NCI-H1436 treated with DMSO at 0.1 percent for 48 hours (cell line): ENCODE data around the gene CALN1.
"Not testable (repeated sequence)": the region's sequence is repeated elsewhere in the genome, so short reads cannot be mapped to it uniquely, and the experiment has no call there.

Experiments
- DNase-seq: peaks from one replicate; lab custom pipeline; 2025; lab: John Stamatoyannopoulos, UW

Gene CALN1

DNA sequence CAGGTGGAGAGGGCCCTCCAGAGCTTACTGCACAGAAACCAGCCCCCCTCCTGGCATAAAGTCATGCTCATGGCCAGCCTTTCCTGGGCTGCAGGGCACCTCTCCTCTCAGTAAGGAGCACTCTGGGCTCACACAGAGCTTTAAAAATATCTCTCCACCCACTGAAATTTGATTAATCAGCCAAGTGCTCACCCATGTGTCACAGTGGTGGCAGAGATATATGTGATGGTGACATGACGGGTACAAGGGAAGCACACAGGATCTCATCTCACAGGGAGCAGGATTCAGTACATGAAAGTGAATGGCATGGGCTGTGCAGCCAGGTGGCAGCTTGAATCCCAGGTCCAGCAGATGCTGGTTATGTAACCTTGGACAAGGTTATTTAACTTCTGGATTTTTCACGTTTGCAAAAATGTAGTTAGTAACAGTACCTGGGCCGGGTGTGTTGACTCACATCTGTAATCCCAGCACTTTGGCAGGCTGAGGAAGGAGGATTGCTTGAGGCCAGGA, 144.8 kb downstream of the CALN1 start:
- no peak for DNase-seq

DNA sequence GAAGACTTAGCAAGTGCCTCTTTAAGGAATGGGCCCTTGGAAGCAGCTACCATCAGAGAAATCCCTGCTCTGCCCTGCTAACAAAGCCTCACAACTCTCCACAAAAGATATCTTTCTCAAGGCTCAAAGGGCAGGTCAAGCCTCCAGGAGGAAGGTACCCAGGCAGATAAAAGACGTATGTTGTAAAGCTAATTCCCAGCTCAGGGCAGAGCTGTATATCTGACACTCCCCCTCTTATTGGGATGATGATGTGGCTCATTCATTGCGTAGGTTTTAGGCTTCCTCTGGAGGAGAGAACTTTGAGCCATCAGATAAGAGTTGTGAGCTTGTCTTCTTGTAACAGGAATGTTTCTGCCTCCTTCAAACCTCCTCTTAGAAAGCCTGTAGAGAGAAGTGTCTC, 145.4 kb downstream of the CALN1 start:
- DNase-seq = no peak

DNA sequence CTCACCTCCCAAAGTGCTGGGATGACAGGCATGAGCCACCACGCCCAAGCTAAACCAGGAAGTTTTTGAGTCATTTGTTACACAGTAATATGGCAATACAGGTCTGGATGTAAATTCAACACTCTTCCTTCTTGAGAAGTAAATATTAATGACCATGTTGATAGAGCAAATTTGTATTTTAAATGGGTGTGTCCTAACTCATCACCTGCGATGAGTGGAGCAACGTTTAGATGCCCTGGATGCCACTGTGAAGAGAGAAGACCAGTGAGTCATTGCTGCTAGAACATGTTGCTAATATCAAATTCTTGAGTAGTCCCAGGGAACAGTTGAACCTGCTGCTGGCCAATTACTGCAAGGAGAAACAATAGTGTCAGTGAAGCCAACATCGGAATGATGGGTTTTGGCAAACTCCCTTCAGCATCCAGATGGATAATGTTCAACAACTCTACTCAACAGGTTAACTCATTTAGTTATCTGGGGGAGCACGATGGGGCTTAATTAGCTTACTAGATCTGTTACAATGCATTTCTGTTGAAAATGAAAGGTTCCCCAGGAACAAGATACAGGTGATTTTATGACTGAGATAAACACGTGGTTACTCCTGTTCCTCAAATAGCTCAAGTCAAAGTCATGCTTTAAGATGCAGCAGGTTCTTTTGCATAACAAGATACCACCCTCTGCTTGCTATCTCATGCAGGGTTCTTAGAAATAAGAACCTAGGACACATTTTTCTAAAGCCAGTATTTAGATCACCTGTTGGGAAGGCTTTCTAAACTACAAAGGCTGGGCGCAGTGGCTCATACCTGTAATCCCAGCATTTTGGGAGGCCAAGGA, 146.8 kb downstream of the CALN1 start:
- no peak for DNase-seq

GRCh38 chr7:72260406-72260805, 151.7 kb downstream of the CALN1 start:
- DNase-seq = no peak

- no peak for DNase-seq
Measured at GRCh38 chr7:72258074-72258473, 154.1 kb downstream of the CALN1 start.

- DNase-seq = no peak
Measured at GRCh38 chr7:72254455-72254854, 157.7 kb downstream of the CALN1 start.

DNA sequence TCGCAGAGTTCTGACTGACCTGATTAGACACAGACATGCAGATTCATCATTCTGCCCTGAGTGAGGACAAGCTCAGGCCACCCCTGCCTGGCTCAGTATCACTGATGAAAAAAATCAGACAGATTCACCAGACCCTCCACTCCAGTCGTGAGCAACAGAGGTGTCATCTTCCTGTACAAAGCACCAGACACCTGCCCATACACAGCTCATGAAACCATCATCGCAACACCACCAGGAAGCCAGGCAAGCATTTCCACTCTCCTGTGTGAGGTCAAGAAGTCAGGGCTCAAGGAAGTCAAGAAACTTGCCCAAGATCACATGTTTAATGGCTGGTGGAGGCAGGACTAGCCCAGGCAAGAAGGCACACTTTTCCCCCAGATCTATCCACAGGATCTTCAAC, 163.0 kb downstream of the CALN1 start:
- no peak for DNase-seq

GRCh38 chr7:72244826-72245398, 167.2 kb downstream of the CALN1 start:
- no peak for DNase-seq

DNA sequence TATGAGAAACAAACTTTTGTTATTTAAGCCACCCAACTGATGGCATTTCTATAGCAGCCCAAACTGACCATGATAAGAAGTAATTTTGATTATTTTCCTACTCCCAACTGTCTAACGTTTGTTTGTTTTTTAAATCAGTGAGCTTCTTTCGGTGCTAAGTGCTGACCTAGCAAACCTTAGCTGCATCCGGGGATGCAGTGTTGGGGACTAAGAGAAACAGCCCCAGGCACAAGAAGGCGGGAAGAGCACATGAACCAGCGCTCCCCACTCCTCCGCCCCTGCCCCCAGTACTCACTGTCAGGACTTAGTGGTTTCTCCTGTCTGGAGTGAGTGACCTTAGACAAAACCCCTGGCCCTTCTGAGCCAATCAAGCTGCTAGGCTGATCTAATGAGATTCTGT, 168.8 kb downstream of the CALN1 start:
- DNase-seq = no peak

DNA sequence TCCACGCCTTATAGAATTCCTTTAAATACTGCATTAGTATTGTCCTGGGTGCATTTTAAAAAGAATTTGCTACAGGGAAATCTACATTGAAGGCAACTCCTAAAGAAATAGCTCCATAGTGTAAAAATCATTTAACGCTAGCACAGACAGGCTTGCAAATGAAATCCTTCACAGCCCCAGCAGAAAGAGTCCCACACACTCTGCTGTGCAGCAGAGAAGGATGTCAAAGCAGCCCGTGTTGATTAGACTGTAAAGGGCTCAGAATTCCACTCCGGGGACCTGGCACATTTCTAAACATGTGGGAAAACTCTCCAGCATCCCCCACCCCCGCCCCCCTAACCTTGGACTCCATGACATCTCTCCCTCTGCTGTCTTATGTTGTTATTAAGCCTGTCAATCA, 176.8 kb downstream of the CALN1 start:
- no peak for DNase-seq

DNA sequence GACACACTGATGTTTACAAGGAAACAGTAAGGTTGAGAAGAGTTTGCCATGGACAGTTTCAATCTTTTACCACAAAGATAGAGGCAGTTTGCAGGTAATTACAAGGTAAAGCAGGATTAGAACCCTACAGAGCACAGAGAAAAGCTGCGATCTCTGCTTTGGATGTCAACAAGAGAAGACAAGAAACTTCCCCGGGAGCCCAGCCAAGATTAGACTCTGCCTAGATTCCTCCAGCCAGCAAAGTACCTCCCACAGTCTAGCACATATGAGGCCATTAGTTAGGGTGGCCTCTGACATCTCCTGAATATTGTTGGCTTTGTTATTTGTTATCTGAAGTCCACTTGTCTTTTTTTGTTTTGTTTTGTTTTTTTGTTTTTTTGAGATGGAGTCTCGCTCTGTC, 178.1 kb downstream of the CALN1 start:
- DNase-seq = no peak

GRCh38 chr7:72230281-72230680, 181.9 kb downstream of the CALN1 start:
- DNase-seq = no peak

DNA sequence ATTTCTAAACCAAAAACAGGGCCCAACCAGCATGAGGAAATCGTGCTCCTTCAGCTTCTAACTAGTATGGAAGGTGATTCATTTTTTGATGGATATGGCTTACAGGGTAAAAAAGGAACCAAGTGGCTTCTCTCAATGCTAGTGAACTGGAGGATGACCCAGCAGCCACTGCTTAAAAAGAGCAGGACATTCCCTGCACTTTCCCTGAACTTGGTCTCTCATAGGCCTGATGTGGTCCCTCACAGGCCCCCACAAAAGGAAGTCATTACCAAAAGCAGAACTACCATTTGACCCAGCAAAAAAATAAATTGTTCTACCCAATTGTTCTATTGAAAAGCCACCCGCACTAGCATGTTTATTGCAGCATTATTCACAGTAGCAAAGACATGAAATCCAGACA, 188.8 kb downstream of the CALN1 start:
- no peak for DNase-seq

DNA sequence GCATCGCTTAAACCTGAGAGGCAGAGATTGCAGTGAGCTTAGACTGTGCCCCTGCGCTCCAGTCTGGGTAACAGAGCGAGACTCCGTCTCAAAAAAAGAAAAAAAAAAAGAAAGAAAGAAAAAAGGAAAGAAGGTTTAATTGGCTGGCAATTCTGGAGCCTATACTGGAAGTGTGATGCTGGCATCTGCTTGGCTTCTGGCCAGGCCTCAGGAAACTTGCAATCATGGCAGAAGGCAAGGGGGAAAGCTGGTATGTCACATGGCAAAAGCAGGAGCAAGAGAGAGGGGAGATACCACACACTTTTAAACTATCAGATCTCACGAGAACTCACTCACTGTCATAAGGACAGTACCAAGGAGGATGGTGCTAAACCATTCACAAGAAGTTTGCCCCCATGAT, 190.0 kb downstream of the CALN1 start:
- DNase-seq = no peak

- no peak for DNase-seq
Measured at GRCh38 chr7:72219500-72219899, 192.6 kb downstream of the CALN1 start.

- no peak for DNase-seq
Measured at GRCh38 chr7:72217151-72217550, 195.0 kb downstream of the CALN1 start.

- no peak for DNase-seq
Measured at GRCh38 chr7:72213769-72214168, 198.4 kb downstream of the CALN1 start.

DNA sequence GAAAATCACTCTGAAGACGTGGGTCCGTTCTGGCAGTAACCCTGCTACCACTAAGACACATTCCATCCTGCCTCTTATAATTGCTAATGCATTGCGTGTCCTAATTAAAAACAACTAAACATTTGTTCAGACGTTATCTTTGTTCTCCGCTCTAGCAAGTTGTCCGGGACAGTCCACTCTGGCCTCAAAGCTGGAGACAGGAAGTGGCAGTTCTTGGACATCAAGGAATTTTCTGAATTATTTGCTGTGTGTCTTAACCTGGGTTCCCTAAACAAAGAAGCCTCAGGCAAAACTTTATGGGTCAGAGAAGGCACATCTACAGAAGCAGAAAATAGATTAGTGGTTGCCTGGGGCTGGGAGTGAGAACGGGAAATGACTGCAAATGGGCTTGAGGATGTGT, 199.1 kb downstream of the CALN1 start:
- no peak for DNase-seq

GRCh38 chr7:72211175-72211574, 201.0 kb downstream of the CALN1 start:
- DNase-seq = no peak

- not testable (repeated sequence) for DNase-seq
Measured at GRCh38 chr7:72209006-72209405, 203.1 kb downstream of the CALN1 start.

GRCh38 chr7:72196176-72196575, 216.0 kb downstream of the CALN1 start:
- no peak for DNase-seq

DNA sequence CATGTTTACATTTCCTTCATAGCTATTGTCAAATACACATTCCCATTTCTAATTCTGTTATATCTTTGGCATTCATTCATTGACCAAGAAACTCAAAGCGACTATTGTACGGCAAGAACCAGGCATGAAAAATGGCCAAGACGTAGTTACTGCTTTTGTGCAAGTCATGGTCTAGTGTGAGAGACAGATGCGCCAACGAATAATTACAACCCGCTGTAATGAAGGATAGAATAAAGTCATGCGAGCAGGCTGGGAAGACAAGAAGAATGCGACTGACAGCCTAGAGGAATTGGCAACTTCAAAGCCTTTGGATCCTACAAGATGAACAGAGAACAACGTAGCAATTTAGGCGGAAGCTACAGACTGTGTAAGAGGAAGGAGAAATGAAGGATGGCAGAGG, 221.2 kb downstream of the CALN1 start:
- DNase-seq = no peak

DNA sequence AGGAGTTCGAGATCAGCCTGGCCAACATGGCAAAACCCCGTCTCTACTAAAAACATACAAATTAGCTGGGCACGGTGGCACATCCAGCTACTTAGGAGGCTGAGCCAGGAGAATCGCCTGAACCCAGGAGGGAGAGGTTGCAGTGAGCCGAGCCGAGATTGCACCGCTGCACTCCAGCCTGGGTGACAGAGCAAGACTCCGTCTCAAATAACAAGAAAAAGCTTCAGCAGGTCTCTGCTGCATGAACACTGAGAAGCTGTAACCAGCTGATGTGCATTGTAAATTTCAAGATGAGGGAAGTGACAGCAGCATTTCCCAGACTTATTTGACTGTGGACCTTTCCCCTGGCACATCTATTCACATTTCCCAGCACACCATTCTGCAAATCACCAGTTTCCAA, 222.0 kb downstream of the CALN1 start:
- DNase-seq = no peak

GRCh38 chr7:72187179-72187578, 225.0 kb downstream of the CALN1 start:
- DNase-seq = no peak
